ENCODE data around the gene MYH6. TPM values are rescaled to one million over a fixed set of nuclear protein-coding genes. Genes with fewer than 3 reads are reported as not detected.

MYH6 gene
- total RNA-seq, 1 experiment from 2014 or later: 0.07 TPM

DNA sequence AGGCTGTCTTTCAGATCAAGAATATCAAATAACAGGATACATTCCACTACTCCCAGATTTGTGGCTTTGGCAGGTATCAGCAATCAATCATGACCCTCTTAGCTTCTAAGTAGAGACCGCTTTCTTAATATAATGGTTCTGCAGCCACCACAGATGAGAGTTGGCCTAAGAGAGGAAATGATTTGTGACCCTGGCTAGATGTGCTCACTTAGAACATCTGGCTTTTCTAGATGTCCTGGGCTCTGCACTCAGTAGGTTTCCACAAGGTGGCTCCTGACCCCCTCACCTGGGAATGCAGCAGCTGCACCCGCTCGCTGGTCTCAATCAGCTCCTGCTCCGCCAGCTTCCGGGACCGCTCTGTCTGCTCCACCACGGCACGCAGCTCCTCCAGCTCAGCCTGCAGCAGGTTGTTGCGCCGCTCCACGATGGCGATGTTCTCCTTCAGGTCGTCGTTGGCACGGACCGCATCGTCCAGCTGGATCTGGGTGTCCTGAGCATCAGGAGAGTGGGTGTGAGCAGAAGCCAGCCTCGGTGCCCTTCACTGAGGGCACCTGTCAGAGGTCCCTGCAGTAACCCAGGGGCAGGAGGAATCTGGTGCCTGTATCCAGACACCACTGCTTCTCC is 22.3 kb downstream of the MYH6 start:
- no peak overlapping the region for H3K4ac ChIP-seq (ENCODE audit: low read depth, low read length)
- no peak overlapping the region for H3K56ac ChIP-seq (ENCODE audit: insufficient read length, low read depth, low read length)
- no peaks in the 10 kb centered on the region for H3K23me2 ChIP-seq (ENCODE audit: insufficient read length, low read depth, low read length, poor library complexity, severe bottlenecking)
- no peak overlapping the region for H2AFZ ChIP-seq (ENCODE audit: low read length)
- no peaks in the 10 kb centered on the region for H3K9me3 ChIP-seq (ENCODE audit: control insufficient read depth, low read depth, low read length)
- H2BK12ac ChIP-seq (ENCODE audit: insufficient read length, low read depth, low read length): no peak overlapping the region
- WGBS (ENCODE audit: extremely low coverage, insufficient read length, low lambda C conversion rate): no CpG with 5 or more reads among the region's 18 CpGs
- H3K4me1 ChIP-seq (ENCODE audit: insufficient read depth, low read length): 0 out of 2 replicates have a peak, but pooled peaks cover 3% of the 10 kb centered on the region
- no peak overlapping the region for H3K4me2 ChIP-seq (ENCODE audit: insufficient read depth, insufficient read length, low read length)
- H4K91ac ChIP-seq (ENCODE audit: insufficient read length, low read depth, low read length): no peak overlapping the region
- no peak overlapping the region for H2BK5ac ChIP-seq (ENCODE audit: insufficient read length, low read length)
- H3K14ac ChIP-seq (ENCODE audit: insufficient read depth, low read length): no peak overlapping the region
- H3T11ph ChIP-seq (ENCODE audit: low read length): no peak overlapping the region
- Mint-ChIP-seq H3K27ac (no peak overlapping the region), H3K9me3 (0 out of 5 replicates have a peak, but pooled peaks cover 0 to 3% of the 10 kb centered on the region in 2 experiments), H3K4me1 (peaks cover 8 to 10% of the 10 kb centered on the region in 2 experiments), H3K36me3 (ENCODE audit: insufficient read depth in 1 of 3, low read depth in 3 of 3) (no peaks in the 10 kb centered on the region; a peak in 1 of 7 replicates), H3K27me3 (ENCODE audit: low read depth) (peaks cover 44% of the 10 kb centered on the region), H3K4me3 (no peak overlapping the region)
- H2AK5ac ChIP-seq (ENCODE audit: insufficient read length, low read length): no peak overlapping the region
- H4K20me1 ChIP-seq (ENCODE audit: control insufficient read depth, insufficient read depth, insufficient read length): no peaks in the 10 kb centered on the region
- H4K8ac ChIP-seq (replicated peaks; ENCODE audit: insufficient read length, low read depth, low read length): no peak overlapping the region
- H3K18ac ChIP-seq (ENCODE audit: insufficient read length, low read depth, low read length): no peak overlapping the region
- H3K27ac ChIP-seq (ENCODE audit: insufficient read length, low read depth, low read length): no peak overlapping the region
- H4K5ac ChIP-seq (ENCODE audit: insufficient read length, low read depth, low read length): no peak overlapping the region
- no peaks in the 10 kb centered on the region for H3K79me2 ChIP-seq (ENCODE audit: insufficient read depth, low read length)
- DNase-seq: no peak
- no peaks in the 10 kb centered on the region for H3K27me3 ChIP-seq (ENCODE audit: insufficient read depth, low read length)
- TF ChIP-seq, protein P1, sequence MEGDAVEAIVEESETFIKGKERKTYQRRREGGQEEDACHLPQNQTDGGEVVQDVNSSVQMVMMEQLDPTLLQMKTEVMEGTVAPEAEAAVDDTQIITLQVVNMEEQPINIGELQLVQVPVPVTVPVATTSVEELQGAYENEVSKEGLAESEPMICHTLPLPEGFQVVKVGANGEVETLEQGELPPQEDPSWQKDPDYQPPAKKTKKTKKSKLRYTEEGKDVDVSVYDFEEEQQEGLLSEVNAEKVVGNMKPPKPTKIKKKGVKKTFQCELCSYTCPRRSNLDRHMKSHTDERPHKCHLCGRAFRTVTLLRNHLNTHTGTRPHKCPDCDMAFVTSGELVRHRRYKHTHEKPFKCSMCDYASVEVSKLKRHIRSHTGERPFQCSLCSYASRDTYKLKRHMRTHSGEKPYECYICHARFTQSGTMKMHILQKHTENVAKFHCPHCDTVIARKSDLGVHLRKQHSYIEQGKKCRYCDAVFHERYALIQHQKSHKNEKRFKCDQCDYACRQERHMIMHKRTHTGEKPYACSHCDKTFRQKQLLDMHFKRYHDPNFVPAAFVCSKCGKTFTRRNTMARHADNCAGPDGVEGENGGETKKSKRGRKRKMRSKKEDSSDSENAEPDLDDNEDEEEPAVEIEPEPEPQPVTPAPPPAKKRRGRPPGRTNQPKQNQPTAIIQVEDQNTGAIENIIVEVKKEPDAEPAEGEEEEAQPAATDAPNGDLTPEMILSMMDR (conservative IDR thresholded peaks at IDR 0.05): peak; percentile 27; the same call in 2 of the 3 replicates
- no peak overlapping the region for H2BK20ac ChIP-seq (ENCODE audit: low read depth, low read length, poor library complexity, severe bottlenecking)
- H2BK120ac ChIP-seq (ENCODE audit: low read depth, low read length, poor library complexity, severe bottlenecking): no peak overlapping the region
- no peaks in the 10 kb centered on the region for H3K79me1 ChIP-seq (ENCODE audit: insufficient read depth, low read depth, low read length, poor library complexity, severe bottlenecking)
- H3K23ac ChIP-seq (ENCODE audit: insufficient read length, low read depth, low read length): no peak overlapping the region
- H3K9ac ChIP-seq (ENCODE audit: extremely low read depth, insufficient read length, low read length): no peak overlapping the region
- no peak overlapping the region for H2BK15ac ChIP-seq (ENCODE audit: low read depth, low read length)
